Measurements from ENCODE around the gene SGCD. TPM values are rescaled to one million over a fixed set of nuclear protein-coding genes. Genes with fewer than 3 reads are reported as not detected.

SGCD gene
- total and polyA plus RNA-seq, 4 donors = 0.79 to 20.9 (median 6.0) TPM

DNA sequence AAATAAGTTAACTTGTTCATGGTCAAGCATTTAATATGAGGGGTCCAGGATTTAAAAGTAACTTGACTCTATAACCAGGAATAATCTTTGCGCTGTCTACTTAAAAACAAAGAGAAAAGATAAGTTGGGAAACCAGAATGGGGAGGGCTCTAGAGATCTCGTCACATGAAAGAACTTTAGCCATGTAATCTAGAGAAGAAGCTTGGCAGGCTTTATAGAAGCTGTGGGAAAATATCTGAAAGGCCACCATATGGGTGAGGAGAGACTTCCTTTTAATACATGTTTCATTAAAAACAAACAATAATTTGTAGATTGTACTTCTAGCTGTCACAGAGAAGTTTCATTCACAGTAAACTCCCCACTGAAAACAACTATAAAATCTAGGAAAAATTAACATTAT lies 476.4 kb downstream of the SGCD start:
- no peak for ATAC-seq (ENCODE audit: insufficient read depth, low FRiP score)

DNA sequence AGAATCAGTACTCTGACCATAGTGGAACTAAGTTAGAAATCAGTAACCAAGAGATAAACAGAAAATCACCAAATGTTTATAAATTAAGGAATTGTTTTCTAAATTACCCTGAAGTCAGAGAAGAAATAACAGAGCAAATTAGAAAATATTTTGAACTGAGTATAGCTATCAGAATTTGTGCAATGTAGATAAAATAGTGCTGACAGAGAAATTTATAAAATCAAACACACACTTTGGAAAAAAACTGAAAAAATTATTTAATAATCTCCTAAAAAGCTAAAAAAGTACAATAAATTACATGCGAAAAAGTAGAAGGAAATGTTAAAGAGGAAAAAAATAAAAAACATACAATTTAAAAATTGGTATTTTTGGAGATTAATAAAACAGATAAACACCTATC lies 486.0 kb downstream of the SGCD start:
- Histone ChIP-seq H3K9ac (ENCODE audit: insufficient read depth in 1 of 2, low read length in 2 of 2) (no peak overlapping the region), H3K27me3 (ENCODE audit: control insufficient read depth in 3 of 3, insufficient read depth in 3 of 3, low read length in 2 of 3) (no peaks in the 10 kb centered on the region), H3K9me3 (ENCODE audit: control insufficient read depth in 4 of 4, insufficient read depth in 3 of 4, low read length in 3 of 4) (no peaks in the 10 kb centered on the region), H3K27ac (ENCODE audit: low read depth in 1 of 2, low read length in 1 of 2) (no peak overlapping the region), H3K4me1 (ENCODE audit: control insufficient read depth in 5 of 5, insufficient read depth in 5 of 5, low read length in 5 of 5) (peaks cover 0 to 4% (median 0%) of the 10 kb centered on the region in 5 donors), H3K36me3 (ENCODE audit: control insufficient read depth in 4 of 4, insufficient read depth in 4 of 4, low read length in 4 of 4) (no peaks in the 10 kb centered on the region), H3K4me3 (no peak overlapping the region)
- WGBS, 2 donors = 87 to 94% methylated on average over 1 of the region's 1 CpG
- TF ChIP-seq, protein P1, sequence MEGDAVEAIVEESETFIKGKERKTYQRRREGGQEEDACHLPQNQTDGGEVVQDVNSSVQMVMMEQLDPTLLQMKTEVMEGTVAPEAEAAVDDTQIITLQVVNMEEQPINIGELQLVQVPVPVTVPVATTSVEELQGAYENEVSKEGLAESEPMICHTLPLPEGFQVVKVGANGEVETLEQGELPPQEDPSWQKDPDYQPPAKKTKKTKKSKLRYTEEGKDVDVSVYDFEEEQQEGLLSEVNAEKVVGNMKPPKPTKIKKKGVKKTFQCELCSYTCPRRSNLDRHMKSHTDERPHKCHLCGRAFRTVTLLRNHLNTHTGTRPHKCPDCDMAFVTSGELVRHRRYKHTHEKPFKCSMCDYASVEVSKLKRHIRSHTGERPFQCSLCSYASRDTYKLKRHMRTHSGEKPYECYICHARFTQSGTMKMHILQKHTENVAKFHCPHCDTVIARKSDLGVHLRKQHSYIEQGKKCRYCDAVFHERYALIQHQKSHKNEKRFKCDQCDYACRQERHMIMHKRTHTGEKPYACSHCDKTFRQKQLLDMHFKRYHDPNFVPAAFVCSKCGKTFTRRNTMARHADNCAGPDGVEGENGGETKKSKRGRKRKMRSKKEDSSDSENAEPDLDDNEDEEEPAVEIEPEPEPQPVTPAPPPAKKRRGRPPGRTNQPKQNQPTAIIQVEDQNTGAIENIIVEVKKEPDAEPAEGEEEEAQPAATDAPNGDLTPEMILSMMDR (IDR thresholded peaks at IDR 0.05; ENCODE audit: control extremely low read depth, extremely low read depth) = no peak
- DNase-seq (no peak), ATAC-seq (ENCODE audit: insufficient read depth, low FRiP score) (no peak)

More for the DNA sequence above, 476.4 kb downstream of the SGCD start:
- 57 to 87% methylated on average over 2 of the region's 2 CpGs for WGBS, 2 donors
- H3K27me3 ChIP-seq (ENCODE audit: control insufficient read depth in 3 of 3, insufficient read depth in 3 of 3, low read length in 2 of 3) = no peaks in the 10 kb centered on the region
- H3K4me3 ChIP-seq = no peak overlapping the region
- no peak overlapping the region for H3K27ac ChIP-seq (ENCODE audit: low read depth in 1 of 2, low read length in 1 of 2)
- TF ChIP-seq, protein P1 (IDR thresholded peaks at IDR 0.05; ENCODE audit: control extremely low read depth, extremely low read depth) = no peak
- peak in 2 of 3 donors; percentile 17 to 45 for DNase-seq
- H3K9me3 ChIP-seq (ENCODE audit: control insufficient read depth in 4 of 4, insufficient read depth in 3 of 4, low read length in 3 of 4) = peaks cover 0 to 3% (median 0%) of the 10 kb centered on the region in 4 donors
- H3K36me3 ChIP-seq (ENCODE audit: control insufficient read depth in 4 of 4, insufficient read depth in 4 of 4, low read length in 4 of 4) = no peaks in the 10 kb centered on the region
- peaks cover 0 to 3% (median 0%) of the 10 kb centered on the region in 5 donors for H3K4me1 ChIP-seq (ENCODE audit: control insufficient read depth in 5 of 5, insufficient read depth in 5 of 5, low read length in 5 of 5)
- H3K9ac ChIP-seq (ENCODE audit: insufficient read depth in 1 of 2, low read length in 2 of 2) = no peak overlapping the region

DNA sequence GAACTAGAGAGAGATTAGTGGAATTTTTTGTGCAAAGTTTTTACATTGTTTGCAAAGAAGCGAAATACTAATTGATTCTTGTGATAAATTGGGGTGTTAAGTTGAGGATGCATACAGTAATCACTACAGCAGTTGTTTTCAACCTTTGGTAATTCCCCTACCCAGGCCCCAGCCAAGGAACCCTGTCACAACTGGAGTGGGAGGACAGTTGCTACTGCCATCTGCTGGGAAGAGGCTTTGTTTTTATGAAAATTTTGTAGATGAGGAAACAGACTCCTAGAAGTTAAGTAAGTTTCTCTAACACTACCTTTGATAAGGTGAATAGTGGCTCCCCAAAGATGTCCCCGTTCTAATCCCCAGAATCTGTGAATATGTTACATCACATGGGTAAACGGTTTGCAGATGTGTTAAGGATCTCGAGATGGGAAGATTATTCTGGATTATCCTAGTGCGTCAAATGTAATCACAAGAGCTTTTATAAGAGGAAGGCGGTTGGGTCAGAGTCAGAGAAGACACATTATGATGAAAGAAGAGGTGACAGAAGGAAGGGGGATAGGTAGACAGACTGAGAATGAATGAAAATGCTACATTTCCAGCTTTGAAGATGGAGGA lies 489.1 kb downstream of the SGCD start:
- H3K4me3 ChIP-seq = no peak overlapping the region
- DNase-seq = peak; percentile 16 to 55 (median 55)

More for the DNA sequence above, 489.1 kb downstream of the SGCD start:
- no peak overlapping the region for H3K27ac ChIP-seq (ENCODE audit: low read depth in 1 of 2, low read length in 1 of 2)
- no peaks in the 10 kb centered on the region for H3K36me3 ChIP-seq (ENCODE audit: control insufficient read depth in 4 of 4, insufficient read depth in 4 of 4, low read length in 4 of 4)
- no peak for ATAC-seq (ENCODE audit: insufficient read depth, low FRiP score)
- TF ChIP-seq, protein P1 (IDR thresholded peaks at IDR 0.05; ENCODE audit: control extremely low read depth, extremely low read depth) = no peak
- H3K4me1 ChIP-seq (ENCODE audit: control insufficient read depth in 5 of 5, insufficient read depth in 5 of 5, low read length in 5 of 5) = peaks cover 0 to 4% (median 0%) of the 10 kb centered on the region in 5 donors
- peaks cover 0 to 2% (median 0%) of the 10 kb centered on the region in 3 donors for H3K27me3 ChIP-seq (ENCODE audit: control insufficient read depth in 3 of 3, insufficient read depth in 3 of 3, low read length in 2 of 3)
- 73 to 74% methylated on average over 6 of the region's 6 CpGs for WGBS, 2 donors
- H3K9me3 ChIP-seq (ENCODE audit: control insufficient read depth in 4 of 4, insufficient read depth in 3 of 4, low read length in 3 of 4) = no peaks in the 10 kb centered on the region
- H3K9ac ChIP-seq (ENCODE audit: insufficient read depth in 1 of 2, low read length in 2 of 2) = no peak overlapping the region

Small RNA genes lying within 50 kb of the gene (small RNA-seq; reads per million reads assigned to genes)
- gene AC027308.1 (ENCODE audit: low replicate concordance) (not detected), gene RNU6-556P (ENCODE audit: low replicate concordance) (not detected)
